Measurements from ENCODE around the gene ABHD12.

The ABHD12 gene

DNA sequence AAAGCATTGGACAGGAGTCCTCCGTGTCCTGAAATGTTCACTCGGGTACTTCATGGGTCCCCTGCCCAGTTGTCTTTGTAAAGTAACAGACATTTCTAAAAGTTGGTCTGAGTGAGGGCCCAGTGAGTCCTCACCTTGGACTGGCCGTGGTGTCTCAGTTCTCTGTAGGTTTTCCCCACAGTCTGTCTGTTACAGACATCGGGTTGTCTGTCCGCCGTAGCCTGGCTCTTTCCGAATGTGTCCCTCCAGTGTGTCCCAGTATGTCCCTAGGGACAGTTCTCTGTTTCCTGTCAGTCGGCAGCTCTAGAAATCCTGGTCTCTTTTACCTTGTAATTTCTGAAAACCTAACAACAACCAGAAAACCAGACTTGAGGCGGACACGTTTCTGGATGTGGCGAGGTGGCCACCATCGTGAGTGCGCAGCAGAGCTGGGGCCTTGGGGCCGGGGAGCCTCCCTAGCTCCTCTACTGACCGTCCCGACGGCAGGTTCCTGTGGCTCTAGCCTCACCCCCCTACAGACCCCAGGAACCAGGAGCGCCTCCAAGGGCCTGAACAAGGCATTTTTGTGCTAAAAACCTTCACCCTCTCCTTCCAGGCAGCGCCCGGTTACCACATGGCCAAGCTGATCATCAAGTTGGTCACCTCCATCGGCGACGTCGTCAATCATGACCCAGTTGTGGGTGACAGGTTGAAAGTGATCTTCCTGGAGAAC lies 100.6 kb downstream of the ABHD12 start:
- Histone ChIP-seq H2BK120ac (ENCODE audit: low read depth, low read length) (no peak overlapping the region), H3K4me1 (ENCODE audit: control insufficient read depth in 2 of 2, insufficient read depth in 1 of 2, low read depth in 1 of 2, low read length in 2 of 2) (no peaks in the 10 kb centered on the region), H2AK5ac (ENCODE audit: low read depth, low read length) (no peak overlapping the region), H3K4ac (ENCODE audit: low read length) (no peak overlapping the region), H2BK12ac (ENCODE audit: low read length) (no peak overlapping the region), H3K9ac (ENCODE audit: low read depth, low read length, poor library complexity) (no peak overlapping the region), H3K14ac (ENCODE audit: low read length) (no peak overlapping the region), H3K9me3 (replicated peaks in 1 of 2; ENCODE audit: control insufficient read depth in 2 of 2, insufficient read depth in 1 of 2, low read depth in 1 of 2, low read length in 2 of 2) (no peaks in the 10 kb centered on the region), H4K8ac (ENCODE audit: low read depth, low read length) (no peak overlapping the region), H2AFZ (ENCODE audit: low read length) (no peak overlapping the region), H3K27ac (replicated peaks; ENCODE audit: low read length) (no peak overlapping the region), H3K4me3 (ENCODE audit: low read length in 2 of 2) (no peak overlapping the region), H3K36me3 (replicated peaks in 1 of 2; ENCODE audit: control insufficient read depth in 2 of 2, insufficient read depth in 2 of 2, low read length in 2 of 2) (peaks cover 45 to 85% of the 10 kb centered on the region in 2 donors), H3K23ac (ENCODE audit: low read depth, low read length, poor library complexity) (no peak overlapping the region), H3K79me1 (ENCODE audit: low read depth, low read length) (no peaks in the 10 kb centered on the region), H2BK5ac (ENCODE audit: low read length) (no peak overlapping the region), H2BK15ac (ENCODE audit: low read length) (no peak overlapping the region), H3K4me2 (ENCODE audit: insufficient read depth, low read length, poor library complexity, severe bottlenecking) (no peak overlapping the region), H3K18ac (ENCODE audit: low read length) (no peak overlapping the region), H4K91ac (ENCODE audit: low read depth, low read length, poor library complexity) (peak overlapping the region; percentile 58), H3K27me3 (ENCODE audit: control insufficient read depth in 3 of 3, insufficient read depth in 3 of 3, low read depth in 1 of 3, low read length in 3 of 3) (no peaks in the 10 kb centered on the region)
- no peak for DNase-seq (ENCODE audit: low spot score)
- WGBS, 2 donors (ENCODE audit: extremely low coverage in 2 of 2, insufficient read length in 2 of 2, insufficient replicate concordance in 1 of 2): no CpG with 5 or more reads among the region's 24 CpGs

DNA sequence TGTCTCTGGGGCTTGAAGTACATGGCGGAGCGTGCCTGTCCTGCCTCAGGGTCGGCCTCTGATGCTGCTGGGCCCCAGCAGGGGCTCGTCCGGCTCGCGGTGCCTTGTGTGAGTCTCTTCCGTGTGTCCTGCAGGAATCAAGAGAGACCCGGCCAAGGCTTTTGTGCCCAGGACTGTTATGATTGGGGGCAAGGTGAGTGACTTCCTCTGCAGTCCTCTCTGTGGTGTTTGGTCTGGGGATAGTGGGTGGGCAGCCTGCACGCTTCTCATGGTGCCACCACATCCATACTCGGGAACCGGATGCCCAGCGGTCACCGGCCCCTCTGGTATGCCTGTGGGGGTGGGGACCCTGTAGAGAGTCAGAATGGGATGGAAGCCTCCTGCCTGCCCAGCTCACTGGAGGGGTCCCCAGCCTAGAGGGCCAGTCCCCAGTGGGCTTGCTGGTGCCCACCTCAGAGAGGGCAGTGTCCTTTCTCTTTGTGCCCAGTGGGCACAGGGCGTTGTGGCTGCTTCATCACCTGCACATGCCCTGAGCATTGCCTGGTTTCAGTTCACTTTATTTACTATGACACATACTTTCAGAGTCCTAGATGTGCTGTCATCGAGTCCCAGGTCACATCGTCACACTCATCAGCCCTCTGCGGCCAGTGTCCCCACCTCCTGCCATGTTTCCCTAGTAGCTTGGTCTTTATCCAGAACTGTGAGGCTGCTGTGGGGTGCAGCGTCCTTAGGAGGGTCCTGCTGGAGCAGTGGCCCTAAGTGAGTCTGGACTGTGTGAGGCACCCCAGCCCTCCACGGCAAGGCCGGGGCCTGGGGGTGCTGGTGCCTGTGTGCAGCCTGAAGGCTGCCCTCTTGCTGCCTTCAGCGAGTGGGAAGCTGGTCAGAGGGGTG lies 102.1 kb downstream of the ABHD12 start:
- H2AFZ ChIP-seq (ENCODE audit: low read length): no peak overlapping the region
- H2AK5ac ChIP-seq (ENCODE audit: low read depth, low read length): peak overlapping the region; percentile 10
- H3K9me3 ChIP-seq (replicated peaks in 1 of 2; ENCODE audit: control insufficient read depth in 2 of 2, insufficient read depth in 1 of 2, low read depth in 1 of 2, low read length in 2 of 2): peaks cover 0 to 3% of the 10 kb centered on the region in 2 donors
- H2BK5ac ChIP-seq (ENCODE audit: low read length): peak overlapping the region; percentile 31
- no peak overlapping the region for H3K4me2 ChIP-seq (ENCODE audit: insufficient read depth, low read length, poor library complexity, severe bottlenecking)
- H3K23ac ChIP-seq (ENCODE audit: low read depth, low read length, poor library complexity): no peak overlapping the region
- no peak overlapping the region for H3K9ac ChIP-seq (ENCODE audit: low read depth, low read length, poor library complexity)
- H3K27ac ChIP-seq (replicated peaks; ENCODE audit: low read length): no peak overlapping the region
- H4K91ac ChIP-seq (ENCODE audit: low read depth, low read length, poor library complexity): no peak overlapping the region
- peak overlapping the region; percentile 11 for H3K14ac ChIP-seq (ENCODE audit: low read length)
- peak overlapping the region; percentile 56 for H3K4ac ChIP-seq (ENCODE audit: low read length)
- no peak overlapping the region for H2BK120ac ChIP-seq (ENCODE audit: low read depth, low read length)
- no CpG with 5 or more reads among the region's 22 CpGs for WGBS, 2 donors (ENCODE audit: extremely low coverage in 2 of 2, insufficient read length in 2 of 2, insufficient replicate concordance in 1 of 2)
- no peaks in the 10 kb centered on the region for H3K79me1 ChIP-seq (ENCODE audit: low read depth, low read length)
- H3K4me3 ChIP-seq (ENCODE audit: low read length in 2 of 2): no peak overlapping the region
- no peaks in the 10 kb centered on the region for H3K27me3 ChIP-seq (ENCODE audit: control insufficient read depth in 3 of 3, insufficient read depth in 3 of 3, low read depth in 1 of 3, low read length in 3 of 3)
- peak overlapping the region; percentile 32 for H3K18ac ChIP-seq (ENCODE audit: low read length)
- H3K36me3 ChIP-seq (replicated peaks in 1 of 2; ENCODE audit: control insufficient read depth in 2 of 2, insufficient read depth in 2 of 2, low read length in 2 of 2): peaks cover 55 to 89% of the 10 kb centered on the region in 2 donors
- no peak for DNase-seq (ENCODE audit: low spot score)
- no peak overlapping the region for H2BK12ac ChIP-seq (ENCODE audit: low read length)
- no peak overlapping the region for H4K8ac ChIP-seq (ENCODE audit: low read depth, low read length)
- no peak overlapping the region for H2BK15ac ChIP-seq (ENCODE audit: low read length)
- no peaks in the 10 kb centered on the region for H3K4me1 ChIP-seq (ENCODE audit: control insufficient read depth in 2 of 2, insufficient read depth in 1 of 2, low read depth in 1 of 2, low read length in 2 of 2)

DNA sequence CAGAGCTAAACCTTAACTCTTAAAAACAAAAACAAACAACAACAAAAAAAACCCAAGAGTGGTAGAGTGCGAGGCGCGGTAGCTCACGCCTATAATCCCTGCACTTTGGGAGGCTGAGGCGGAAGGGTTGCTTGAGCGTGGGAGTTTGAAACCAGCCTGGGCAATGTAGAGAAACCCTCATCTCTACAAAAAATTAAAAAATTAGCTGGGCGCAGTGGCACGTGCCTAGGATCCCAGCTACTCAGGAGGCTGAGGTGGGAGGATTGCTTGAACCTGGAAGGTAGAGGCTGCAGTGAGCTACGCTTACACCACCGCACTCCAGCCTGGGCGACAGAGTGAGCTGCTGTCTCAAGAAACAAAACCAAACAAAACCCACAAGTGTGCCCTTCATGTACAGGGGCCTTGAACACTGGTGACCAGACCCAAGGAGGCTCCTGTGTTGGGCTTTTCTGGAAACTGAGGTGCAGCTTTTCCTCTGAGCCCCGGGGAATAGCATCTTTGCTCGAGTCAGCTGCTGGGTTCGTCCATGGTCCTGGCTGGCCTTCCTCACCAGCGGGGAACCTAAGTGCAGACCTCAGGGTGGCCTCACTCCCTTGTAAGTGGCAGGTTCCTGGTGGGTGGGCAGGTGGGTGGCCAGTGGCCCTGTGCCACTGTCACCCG lies 102.9 kb downstream of the ABHD12 start:
- H3K4me1 ChIP-seq (ENCODE audit: control insufficient read depth in 2 of 2, insufficient read depth in 1 of 2, low read depth in 1 of 2, low read length in 2 of 2): no peaks in the 10 kb centered on the region
- H2BK15ac ChIP-seq (ENCODE audit: low read length): no peak overlapping the region
- no peak overlapping the region for H2BK120ac ChIP-seq (ENCODE audit: low read depth, low read length)
- H2AK5ac ChIP-seq (ENCODE audit: low read depth, low read length): no peak overlapping the region
- peak overlapping the region; percentile 31 for H2BK5ac ChIP-seq (ENCODE audit: low read length)
- no peak for DNase-seq (ENCODE audit: low spot score)
- H3K9me3 ChIP-seq (replicated peaks in 1 of 2; ENCODE audit: control insufficient read depth in 2 of 2, insufficient read depth in 1 of 2, low read depth in 1 of 2, low read length in 2 of 2): peaks cover 0 to 3% of the 10 kb centered on the region in 2 donors
- WGBS, 2 donors (ENCODE audit: extremely low coverage in 2 of 2, insufficient read length in 2 of 2, insufficient replicate concordance in 1 of 2): no CpG with 5 or more reads among the region's 16 CpGs
- H3K23ac ChIP-seq (ENCODE audit: low read depth, low read length, poor library complexity): no peak overlapping the region
- no peak overlapping the region for H3K9ac ChIP-seq (ENCODE audit: low read depth, low read length, poor library complexity)
- peaks cover 57 to 93% of the 10 kb centered on the region in 2 donors for H3K36me3 ChIP-seq (replicated peaks in 1 of 2; ENCODE audit: control insufficient read depth in 2 of 2, insufficient read depth in 2 of 2, low read length in 2 of 2)
- no peak overlapping the region for H3K14ac ChIP-seq (ENCODE audit: low read length)
- no peak overlapping the region for H3K4me2 ChIP-seq (ENCODE audit: insufficient read depth, low read length, poor library complexity, severe bottlenecking)
- no peak overlapping the region for H2AFZ ChIP-seq (ENCODE audit: low read length)
- H3K4ac ChIP-seq (ENCODE audit: low read length): peak overlapping the region; percentile 56
- H3K27me3 ChIP-seq (ENCODE audit: control insufficient read depth in 3 of 3, insufficient read depth in 3 of 3, low read depth in 1 of 3, low read length in 3 of 3): no peaks in the 10 kb centered on the region
- no peak overlapping the region for H3K18ac ChIP-seq (ENCODE audit: low read length)
- H4K91ac ChIP-seq (ENCODE audit: low read depth, low read length, poor library complexity): no peak overlapping the region
- H2BK12ac ChIP-seq (ENCODE audit: low read length): no peak overlapping the region
- no peak overlapping the region for H4K8ac ChIP-seq (ENCODE audit: low read depth, low read length)
- H3K4me3 ChIP-seq (ENCODE audit: low read length in 2 of 2): no peak overlapping the region
- H3K79me1 ChIP-seq (ENCODE audit: low read depth, low read length): peaks cover 2% of the 10 kb centered on the region
- no peak overlapping the region for H3K27ac ChIP-seq (replicated peaks; ENCODE audit: low read length)

DNA sequence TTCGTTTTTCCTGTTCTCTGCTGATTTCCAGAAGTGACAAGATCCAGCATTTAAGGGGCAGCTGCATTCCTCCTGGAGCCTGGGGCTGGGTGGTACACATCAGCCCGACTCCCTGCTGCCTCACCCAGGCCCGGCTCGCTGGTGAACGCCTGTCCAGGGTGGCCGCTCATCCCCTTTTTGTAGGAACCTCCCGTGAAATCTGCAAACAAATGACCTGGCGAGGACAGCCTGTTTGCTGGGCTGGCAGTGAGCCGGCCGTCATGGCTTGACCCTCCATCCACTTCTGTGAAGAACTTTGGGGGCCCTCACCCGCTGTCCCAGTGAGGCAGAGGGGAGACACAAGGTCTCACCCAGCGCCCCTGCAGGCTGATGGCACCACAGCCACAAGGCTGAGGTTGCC lies 103.7 kb downstream of the ABHD12 start:
- Histone ChIP-seq H4K8ac (ENCODE audit: low read depth, low read length) (no peak overlapping the region), H3K27ac (replicated peaks; ENCODE audit: low read length) (no peak overlapping the region), H2AFZ (ENCODE audit: low read length) (no peak overlapping the region), H3K9me3 (replicated peaks in 1 of 2; ENCODE audit: control insufficient read depth in 2 of 2, insufficient read depth in 1 of 2, low read depth in 1 of 2, low read length in 2 of 2) (peaks cover 0 to 3% of the 10 kb centered on the region in 2 donors), H3K27me3 (ENCODE audit: control insufficient read depth in 3 of 3, insufficient read depth in 3 of 3, low read depth in 1 of 3, low read length in 3 of 3) (no peaks in the 10 kb centered on the region), H3K4me3 (ENCODE audit: low read length in 2 of 2) (no peak overlapping the region), H3K4me2 (ENCODE audit: insufficient read depth, low read length, poor library complexity, severe bottlenecking) (no peak overlapping the region), H2BK120ac (ENCODE audit: low read depth, low read length) (no peak overlapping the region), H2BK5ac (ENCODE audit: low read length) (no peak overlapping the region), H3K18ac (ENCODE audit: low read length) (no peak overlapping the region), H3K14ac (ENCODE audit: low read length) (no peak overlapping the region), H3K79me1 (ENCODE audit: low read depth, low read length) (peaks cover 2% of the 10 kb centered on the region), H3K23ac (ENCODE audit: low read depth, low read length, poor library complexity) (no peak overlapping the region), H2BK12ac (ENCODE audit: low read length) (no peak overlapping the region), H3K4me1 (ENCODE audit: control insufficient read depth in 2 of 2, insufficient read depth in 1 of 2, low read depth in 1 of 2, low read length in 2 of 2) (no peaks in the 10 kb centered on the region), H2BK15ac (ENCODE audit: low read length) (no peak overlapping the region), H3K9ac (ENCODE audit: low read depth, low read length, poor library complexity) (no peak overlapping the region), H3K36me3 (replicated peaks in 1 of 2; ENCODE audit: control insufficient read depth in 2 of 2, insufficient read depth in 2 of 2, low read length in 2 of 2) (peaks cover 60 to 100% of the 10 kb centered on the region in 2 donors), H4K91ac (ENCODE audit: low read depth, low read length, poor library complexity) (no peak overlapping the region), H3K4ac (ENCODE audit: low read length) (no peak overlapping the region), H2AK5ac (ENCODE audit: low read depth, low read length) (no peak overlapping the region)
- WGBS, 2 donors (ENCODE audit: extremely low coverage in 2 of 2, insufficient read length in 2 of 2, insufficient replicate concordance in 1 of 2): no CpG with 5 or more reads among the region's 12 CpGs
- DNase-seq (ENCODE audit: low spot score): no peak
